Heart left ventricle (tissue), 13 donors: Measurements from ENCODE around the gene VCL.

Experiments used
- POLR2A ChIP-seq, 2 donors: fragments of 450-650 bp; IDR thresholded peaks; one replicate each; pipeline ENCODE4 v1.6.1; 2017; ENCODE audit warnings: antibody characterized with exemption in 2 of 2, mild to moderate bottlenecking in 2 of 2, moderate library complexity in 2 of 2
- TF ChIP-seq, protein P1 (sequence below), 12 donors: fragments of 200-600 bp; sonication (generic) in 4 of 12; IDR thresholded peaks; one replicate each; pipeline versions ENCODE4 v1.5.0 to v1.8.0; 2018 to 2022; ENCODE audit warnings: antibody characterized with exemption in 12 of 12, mild to moderate bottlenecking in 5 of 12
- donor health status: ischemic (EF 13 %, LVEDD 7.1; RV severe dilation, severe dysfunction).
- donor health status: DM: no; HTN: yes; CAD: no.
- donor health status: DM: no; HTN: no; CAD: no.
- donor health status: ischemic (EF 25% LVEDD 6.9; RV normal size, moderate dysfunction).
- donor health status: ischemic (EF 25% LVEDD 5.7; RV mildly dilated, moderate dysfunction).
- donor health status: ischemic (EF 35%, LVEDD 5.7; RV mildly dilated, moderate dysfunction).
- donor health status: nonischemic (EF 11% LVEDD 7.7; RV severe dilation, severe dysfunction).
- donor health status: DM: yes; HTN: yes; CAD: no.
- donor health status: PGD.
- donor health status: ischemic (EF 29% LVEDD 5.4; RV normal size, mild dysfunction).
- donor health status: nonischemic (EF 23%, LVEDD 6.1; RV moderate dilation, normal function).

DNA sequence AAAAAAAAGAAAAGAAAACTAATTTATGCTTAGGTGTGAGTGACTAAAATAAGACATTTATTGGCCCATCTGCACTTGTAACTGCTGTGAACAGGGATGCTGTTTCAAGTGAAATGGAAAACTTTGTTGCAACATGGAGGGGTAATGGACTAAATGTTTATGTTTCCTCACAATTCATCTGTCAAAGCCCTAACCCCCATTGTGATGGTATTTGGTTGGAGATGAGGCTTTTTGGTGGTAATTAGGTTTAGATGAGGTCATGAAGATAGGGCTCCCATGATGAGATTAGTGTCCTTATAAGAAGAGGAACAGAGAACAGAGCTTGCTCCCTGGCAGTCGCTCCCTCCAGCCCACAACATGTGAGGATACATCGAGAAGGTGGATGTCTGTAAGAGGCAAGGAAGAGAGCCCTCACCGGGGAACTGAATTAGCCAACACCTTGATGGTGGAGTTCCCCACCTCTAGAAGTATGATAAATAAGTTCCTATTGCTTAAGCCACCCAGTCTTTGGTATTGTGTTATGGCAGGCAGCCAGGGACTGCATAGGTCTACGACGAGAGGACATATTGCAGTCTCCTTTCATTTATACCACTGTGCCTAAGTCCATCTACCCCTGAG, 28.6 kb upstream of the VCL start:
- TF ChIP-seq, protein P1, sequence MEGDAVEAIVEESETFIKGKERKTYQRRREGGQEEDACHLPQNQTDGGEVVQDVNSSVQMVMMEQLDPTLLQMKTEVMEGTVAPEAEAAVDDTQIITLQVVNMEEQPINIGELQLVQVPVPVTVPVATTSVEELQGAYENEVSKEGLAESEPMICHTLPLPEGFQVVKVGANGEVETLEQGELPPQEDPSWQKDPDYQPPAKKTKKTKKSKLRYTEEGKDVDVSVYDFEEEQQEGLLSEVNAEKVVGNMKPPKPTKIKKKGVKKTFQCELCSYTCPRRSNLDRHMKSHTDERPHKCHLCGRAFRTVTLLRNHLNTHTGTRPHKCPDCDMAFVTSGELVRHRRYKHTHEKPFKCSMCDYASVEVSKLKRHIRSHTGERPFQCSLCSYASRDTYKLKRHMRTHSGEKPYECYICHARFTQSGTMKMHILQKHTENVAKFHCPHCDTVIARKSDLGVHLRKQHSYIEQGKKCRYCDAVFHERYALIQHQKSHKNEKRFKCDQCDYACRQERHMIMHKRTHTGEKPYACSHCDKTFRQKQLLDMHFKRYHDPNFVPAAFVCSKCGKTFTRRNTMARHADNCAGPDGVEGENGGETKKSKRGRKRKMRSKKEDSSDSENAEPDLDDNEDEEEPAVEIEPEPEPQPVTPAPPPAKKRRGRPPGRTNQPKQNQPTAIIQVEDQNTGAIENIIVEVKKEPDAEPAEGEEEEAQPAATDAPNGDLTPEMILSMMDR (IDR thresholded peaks at IDR 0.05): no peak
- TF ChIP-seq POLR2A (IDR thresholded peaks at IDR 0.05): no peak
